Measurements from ENCODE around the gene PRDM16.

DNA sequence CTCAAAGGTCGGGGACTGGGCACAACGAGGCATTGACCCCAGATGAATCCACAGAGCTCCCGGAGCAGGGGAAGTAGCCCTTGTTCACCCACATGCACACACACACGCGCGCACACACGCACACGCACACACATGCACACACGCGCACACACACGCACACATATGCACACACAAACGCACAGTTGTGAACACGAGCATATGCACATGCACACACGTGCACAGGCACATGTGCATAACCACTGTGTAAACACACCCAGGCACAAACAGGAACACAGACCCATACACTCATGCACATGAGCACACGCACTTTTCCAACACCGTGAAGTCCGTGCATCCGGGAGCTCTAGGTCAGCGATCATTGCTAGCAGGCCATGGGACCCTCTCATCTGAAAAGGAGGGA is 208.6 kb downstream of the PRDM16 start:
- TF ChIP-seq, protein P1, sequence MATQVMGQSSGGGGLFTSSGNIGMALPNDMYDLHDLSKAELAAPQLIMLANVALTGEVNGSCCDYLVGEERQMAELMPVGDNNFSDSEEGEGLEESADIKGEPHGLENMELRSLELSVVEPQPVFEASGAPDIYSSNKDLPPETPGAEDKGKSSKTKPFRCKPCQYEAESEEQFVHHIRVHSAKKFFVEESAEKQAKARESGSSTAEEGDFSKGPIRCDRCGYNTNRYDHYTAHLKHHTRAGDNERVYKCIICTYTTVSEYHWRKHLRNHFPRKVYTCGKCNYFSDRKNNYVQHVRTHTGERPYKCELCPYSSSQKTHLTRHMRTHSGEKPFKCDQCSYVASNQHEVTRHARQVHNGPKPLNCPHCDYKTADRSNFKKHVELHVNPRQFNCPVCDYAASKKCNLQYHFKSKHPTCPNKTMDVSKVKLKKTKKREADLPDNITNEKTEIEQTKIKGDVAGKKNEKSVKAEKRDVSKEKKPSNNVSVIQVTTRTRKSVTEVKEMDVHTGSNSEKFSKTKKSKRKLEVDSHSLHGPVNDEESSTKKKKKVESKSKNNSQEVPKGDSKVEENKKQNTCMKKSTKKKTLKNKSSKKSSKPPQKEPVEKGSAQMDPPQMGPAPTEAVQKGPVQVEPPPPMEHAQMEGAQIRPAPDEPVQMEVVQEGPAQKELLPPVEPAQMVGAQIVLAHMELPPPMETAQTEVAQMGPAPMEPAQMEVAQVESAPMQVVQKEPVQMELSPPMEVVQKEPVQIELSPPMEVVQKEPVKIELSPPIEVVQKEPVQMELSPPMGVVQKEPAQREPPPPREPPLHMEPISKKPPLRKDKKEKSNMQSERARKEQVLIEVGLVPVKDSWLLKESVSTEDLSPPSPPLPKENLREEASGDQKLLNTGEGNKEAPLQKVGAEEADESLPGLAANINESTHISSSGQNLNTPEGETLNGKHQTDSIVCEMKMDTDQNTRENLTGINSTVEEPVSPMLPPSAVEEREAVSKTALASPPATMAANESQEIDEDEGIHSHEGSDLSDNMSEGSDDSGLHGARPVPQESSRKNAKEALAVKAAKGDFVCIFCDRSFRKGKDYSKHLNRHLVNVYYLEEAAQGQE (IDR thresholded peaks at IDR 0.05; ENCODE audit: unreplicated experiment): no peak
- TF ChIP-seq, protein P2, sequence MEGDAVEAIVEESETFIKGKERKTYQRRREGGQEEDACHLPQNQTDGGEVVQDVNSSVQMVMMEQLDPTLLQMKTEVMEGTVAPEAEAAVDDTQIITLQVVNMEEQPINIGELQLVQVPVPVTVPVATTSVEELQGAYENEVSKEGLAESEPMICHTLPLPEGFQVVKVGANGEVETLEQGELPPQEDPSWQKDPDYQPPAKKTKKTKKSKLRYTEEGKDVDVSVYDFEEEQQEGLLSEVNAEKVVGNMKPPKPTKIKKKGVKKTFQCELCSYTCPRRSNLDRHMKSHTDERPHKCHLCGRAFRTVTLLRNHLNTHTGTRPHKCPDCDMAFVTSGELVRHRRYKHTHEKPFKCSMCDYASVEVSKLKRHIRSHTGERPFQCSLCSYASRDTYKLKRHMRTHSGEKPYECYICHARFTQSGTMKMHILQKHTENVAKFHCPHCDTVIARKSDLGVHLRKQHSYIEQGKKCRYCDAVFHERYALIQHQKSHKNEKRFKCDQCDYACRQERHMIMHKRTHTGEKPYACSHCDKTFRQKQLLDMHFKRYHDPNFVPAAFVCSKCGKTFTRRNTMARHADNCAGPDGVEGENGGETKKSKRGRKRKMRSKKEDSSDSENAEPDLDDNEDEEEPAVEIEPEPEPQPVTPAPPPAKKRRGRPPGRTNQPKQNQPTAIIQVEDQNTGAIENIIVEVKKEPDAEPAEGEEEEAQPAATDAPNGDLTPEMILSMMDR (conservative IDR thresholded peaks at IDR 0.05; ENCODE audit: low read depth in 2 of 2): no peak
- TF ChIP-seq POLR2AphosphoS5 (IDR thresholded peaks at IDR 0.05; ENCODE audit: low read depth) (no peak), EZH2phosphoT487 (IDR thresholded peaks at IDR 0.05; ENCODE audit: unreplicated experiment) (no peak), EZH2 (IDR thresholded peaks at IDR 0.05; ENCODE audit: low read depth, unreplicated experiment) (no peak)

Measured in GM23338 (cell line).